CD4-positive, alpha-beta T cell treated with Interferon alpha-2 for 1 hour (primary cell): ENCODE results near the gene FANCC.
"Not testable (repeated sequence)": the region's sequence is repeated elsewhere in the genome, so short reads cannot be mapped to it uniquely, and the experiment has no call there.

ENCODE experiments used
- DNase-seq, 2 donors: peaks; one replicate each; pipeline ENCODE4 v3.0.0-alpha.2; 2020 to 2022

The FANCC gene

DNA sequence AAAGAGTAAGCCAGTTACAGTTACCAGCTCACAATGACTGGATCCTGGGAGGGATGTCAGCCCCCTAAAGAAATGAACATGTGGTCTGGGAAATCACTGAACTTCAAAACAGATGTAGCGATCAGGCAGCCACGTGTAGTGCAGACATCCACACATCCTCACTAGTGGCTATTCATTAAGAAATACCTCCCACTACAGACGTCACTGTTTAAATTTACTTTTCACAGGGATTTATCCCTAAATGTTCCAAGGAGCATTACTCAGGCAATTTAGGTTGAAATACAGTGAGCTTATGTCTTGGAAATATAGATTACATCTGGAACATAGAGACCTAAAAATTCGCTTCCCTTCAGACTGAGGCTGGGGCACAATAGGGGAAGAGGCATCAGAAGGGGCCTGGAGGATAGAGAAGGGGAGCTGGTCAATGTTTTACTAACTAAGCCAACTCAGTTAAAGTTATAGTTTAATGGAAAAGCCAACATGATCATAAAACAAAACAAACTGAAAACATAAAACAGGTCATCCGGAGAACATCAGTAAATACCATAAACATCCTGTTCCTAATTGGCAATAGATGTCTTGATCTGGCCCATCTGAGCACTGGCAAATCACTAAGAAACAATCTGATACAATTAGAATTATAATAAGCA lies 92.3 kb downstream of the FANCC start:
- no peak for DNase-seq

DNA sequence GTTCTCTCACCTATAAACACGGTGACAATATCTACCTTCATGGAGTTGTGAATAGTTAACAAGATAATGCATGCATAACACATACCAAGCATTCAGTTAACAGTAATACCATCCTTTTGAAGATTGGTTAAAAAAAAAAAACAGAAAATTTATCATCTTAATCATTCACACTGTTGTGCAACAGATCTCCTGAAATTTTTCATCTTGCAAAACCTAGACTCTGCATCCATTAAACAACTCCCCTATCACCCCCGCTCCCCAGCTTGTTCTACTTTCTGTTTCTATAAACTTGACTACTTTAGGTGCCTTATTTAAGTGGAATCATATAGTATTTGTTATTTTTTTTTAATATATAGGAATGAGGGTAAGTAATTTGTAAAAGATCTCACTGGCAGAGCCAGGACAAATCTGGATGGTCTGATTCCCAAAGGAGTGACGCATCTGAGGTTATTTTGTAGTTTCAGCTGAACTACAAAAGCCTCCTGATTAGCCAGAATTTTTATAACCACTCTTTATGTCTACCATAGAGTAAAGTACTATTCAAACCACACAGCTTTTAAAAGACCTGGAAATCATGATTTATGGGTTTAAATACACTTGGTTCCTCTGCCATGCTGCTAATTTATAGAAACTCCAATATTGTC lies 93.0 kb downstream of the FANCC start:
- DNase-seq, result no peak

DNA sequence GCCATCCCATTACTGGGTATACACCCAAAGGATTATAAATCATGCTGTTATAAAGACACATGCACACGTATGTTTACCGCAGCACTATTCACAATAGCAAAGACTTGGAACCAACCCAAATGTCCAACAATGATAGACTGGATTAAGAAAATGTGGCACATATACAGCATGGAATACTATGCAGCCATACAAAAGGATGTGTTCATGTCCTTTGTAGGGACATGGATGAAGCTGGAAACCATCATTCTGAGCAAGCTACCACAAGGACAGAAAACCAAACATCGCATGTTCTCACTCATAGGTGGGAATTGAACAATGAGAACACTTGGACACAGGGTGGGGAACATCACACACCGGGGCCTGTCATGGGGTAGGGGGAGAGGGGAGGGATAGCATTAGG lies 97.2 kb downstream of the FANCC start:
- DNase-seq, result not testable (repeated sequence)

DNA sequence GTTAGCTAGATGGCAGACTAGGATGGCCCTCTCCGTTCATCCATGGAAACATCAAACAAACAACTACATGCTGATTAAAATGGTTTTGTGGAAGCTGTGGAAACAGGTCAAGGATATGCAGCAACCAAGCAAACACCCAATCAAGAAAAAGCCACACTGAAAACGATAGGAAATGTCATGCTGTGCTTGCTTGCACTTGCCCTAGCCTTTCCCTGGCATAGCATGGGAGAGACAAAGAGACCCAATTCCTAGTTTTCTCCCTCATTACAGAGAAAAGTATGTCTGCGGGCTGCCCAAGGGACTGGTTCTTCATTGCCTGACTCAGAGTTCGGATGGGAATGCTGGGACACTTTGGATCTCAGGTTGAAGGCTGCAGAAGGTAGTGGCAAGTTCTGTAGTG lies 98.7 kb downstream of the FANCC start:
- DNase-seq, result no peak

DNA sequence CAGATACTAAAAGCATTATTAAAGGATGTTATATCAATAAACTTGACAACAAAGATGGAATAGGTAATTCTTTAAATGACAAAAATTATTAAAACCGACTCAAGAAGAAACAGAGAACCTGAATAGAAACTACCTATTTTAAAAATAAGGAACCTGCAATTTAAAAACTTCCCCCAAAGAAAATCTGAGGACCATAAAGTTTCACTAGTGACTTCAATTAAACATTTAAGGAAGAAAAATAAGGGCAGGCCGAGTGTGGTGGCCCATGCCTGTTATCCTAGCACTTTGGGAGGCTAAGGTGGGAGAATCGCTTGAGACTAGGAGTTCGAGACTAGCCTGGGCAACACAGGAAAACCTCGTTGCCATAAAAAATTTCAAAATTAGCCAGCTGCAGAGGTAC lies 99.6 kb downstream of the FANCC start:
- DNase-seq, result no peak

DNA sequence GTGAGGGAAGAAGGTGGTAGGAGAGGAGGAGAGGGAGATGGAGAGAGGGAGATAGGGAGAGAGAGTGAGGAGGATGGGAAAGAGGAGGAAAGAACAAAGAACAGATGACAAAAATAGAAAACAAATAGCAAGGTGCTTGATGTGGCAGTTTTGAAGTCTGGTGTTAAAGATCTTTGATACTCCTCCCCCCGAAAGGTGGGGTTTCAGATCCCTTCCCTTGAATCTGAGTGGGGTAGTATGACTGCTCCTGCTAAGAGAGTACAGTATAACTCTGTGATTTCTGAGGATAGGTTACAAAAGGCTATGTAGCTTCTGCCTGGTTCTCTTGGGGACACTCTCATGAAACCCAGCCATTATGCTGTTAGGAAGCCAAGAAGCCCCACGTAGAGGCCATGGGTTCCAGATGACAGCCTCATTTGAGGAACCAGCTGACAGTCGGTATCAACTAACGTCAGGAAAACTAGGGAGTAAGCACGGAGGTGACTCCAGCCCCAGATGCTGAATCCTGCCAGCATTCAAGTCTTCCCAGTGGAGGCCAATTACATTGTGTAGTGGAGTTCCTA lies 102.1 kb downstream of the FANCC start:
- DNase-seq, result no peak

DNA sequence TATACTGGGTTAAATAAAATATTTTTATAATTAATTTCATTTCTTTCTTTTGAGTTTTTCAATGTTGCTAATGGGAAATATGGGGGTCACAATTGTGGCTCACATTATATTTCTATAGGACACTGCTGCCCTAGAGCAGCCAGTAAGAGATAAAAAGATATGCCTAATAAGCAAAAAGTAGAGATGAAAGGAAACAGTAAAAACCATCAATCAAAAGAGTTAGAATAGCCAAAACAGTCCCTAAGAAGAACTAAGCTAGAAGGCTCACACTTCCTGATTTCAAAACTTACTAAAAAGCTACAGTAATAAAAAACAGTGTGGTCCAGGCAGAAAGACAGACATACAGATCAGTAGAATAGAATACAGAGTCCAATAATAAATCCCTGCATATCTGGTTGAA lies 104.4 kb downstream of the FANCC start:
- no peak for DNase-seq

DNA sequence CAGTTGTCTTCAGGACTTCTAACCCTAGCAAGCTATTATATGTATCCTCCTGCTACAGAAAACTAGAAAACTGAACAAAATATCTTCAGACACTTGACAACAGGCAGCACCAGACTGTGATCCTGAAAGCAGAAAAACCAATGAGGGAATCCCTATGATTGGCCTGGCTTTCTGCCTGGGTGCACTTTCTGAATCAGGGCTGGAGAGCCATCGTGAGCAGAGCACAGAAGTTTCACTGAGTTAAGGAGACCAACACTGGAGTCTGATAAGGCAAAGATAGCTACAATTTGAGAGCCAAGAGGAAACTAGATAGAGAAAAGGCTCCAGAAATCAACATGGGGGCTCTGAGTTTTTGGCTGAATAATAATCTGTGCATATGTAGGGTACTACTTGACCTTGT lies 106.5 kb downstream of the FANCC start:
- no peak for DNase-seq

DNA sequence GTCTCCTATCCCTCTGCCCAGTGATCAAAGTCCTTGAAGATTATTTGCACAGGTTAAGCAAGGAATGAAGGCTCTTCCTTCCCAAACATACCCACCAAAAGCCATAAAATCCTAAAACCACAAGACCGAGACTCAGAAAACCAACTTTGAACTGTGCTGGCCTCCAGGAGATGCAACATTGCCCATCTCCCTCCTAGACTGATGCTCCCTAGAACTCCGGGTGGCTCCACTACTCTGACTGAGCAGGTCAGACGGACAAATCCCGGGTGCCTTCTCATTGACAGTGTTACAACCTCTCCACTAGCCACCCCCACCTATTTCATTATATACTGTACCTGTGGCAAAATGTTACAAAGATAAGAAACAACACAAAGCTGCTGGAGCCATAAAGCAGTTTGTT lies 110.1 kb downstream of the FANCC start:
- DNase-seq, result no peak

DNA sequence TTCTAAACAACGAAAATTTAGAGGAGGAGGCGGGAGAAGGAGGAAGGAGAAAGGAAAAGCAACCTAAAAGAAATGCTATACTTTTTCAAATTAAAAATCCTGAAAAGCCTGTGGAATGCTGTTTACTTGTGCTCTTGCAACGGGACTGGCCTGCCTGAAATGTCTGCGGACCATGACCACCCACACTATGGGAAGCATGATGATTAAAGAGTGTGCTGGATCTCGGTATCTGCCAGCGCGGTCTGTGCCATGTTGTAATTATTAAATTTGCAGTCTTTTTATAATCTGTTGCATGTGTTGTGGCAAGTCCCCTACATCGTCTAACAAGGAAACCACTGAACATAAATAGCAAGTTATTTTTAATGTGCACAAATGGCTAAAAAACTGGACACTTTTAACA lies 111.4 kb downstream of the FANCC start:
- DNase-seq, result no peak

DNA sequence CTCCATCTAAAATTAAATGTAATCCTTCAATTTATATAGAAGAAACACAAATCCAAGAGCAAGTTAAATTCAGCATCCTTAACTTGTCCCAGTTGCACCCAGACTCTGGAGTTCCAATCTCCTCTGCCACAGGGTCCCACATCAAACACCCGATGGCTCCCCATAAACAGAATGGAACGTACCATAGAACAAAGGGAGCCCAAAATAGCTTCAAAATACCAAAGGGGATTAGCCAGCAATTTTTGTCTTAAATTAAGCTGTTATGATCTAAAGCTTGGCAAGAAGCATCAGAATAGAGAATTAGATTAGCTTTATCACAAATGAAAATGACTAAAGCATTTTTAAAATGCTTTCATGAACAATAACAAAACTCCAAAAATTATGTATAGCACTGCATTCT lies 112.8 kb downstream of the FANCC start:
- no peak for DNase-seq

DNA sequence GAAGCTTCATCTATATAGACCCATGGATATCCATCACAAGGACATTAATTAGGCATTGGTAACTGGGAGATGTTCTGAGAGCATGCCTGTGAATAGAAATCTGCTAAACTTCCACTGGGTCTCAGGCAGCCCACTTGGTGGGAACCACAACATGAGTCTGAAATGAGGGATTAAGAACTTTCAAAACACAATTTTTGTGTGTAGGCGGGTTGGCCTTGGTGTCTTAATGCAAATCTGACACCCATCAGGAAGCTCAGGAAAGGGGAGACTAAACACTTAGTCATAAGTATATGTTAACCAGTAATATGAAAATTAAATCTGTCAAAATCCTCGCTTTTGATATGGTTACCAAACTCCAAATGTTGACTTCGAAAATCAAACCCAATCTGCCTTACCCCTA lies 113.2 kb downstream of the FANCC start:
- no peak for DNase-seq

DNA sequence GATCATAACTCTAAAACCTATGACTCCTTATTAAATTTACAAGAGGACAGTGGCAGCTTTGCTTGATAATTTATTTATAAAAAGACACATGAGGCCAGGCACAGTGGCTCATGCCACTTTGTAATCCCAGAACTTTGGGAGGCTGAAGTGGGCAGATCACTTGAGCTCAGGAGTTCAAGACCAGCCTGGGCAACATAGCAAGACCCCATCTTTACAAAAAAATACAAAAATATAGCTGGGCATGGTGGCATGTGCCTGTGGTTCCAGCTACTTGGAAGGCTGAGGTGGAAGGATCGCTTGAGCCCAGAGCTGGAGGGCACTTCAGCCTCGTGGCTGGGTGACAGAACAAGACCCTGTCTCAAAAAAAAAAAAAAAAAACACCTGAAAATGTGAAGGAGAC lies 114.5 kb downstream of the FANCC start:
- DNase-seq, result not testable (repeated sequence)

DNA sequence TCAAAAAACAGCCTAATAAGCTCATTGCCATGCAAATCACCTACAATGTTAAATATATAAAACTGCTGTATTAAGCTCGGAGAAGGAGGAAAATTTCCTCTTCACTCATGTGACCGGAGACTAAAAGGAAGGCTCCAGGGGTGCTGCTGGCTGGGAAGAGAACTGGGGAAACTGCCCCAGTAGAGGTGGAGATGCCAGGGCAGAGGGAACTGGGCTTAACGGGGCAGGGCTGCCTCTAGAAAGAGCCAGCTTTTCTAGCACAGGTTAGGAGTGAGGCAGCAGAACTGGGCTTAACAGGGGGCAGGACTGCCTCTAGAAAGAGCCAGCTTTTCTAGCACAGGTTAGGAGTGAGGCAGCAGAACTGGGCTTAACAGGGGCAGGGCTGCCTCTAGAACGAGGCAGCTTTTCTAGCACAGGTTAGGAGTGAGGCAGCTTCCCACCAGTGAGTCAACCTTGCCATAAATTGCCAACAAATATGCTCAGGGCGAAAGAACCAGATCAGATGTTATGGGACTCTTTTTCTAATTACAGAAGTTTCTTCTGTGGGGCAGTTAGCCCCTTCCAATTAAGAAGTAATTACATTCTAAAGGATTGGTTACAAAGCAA lies 115.3 kb downstream of the FANCC start:
- no peak for DNase-seq

DNA sequence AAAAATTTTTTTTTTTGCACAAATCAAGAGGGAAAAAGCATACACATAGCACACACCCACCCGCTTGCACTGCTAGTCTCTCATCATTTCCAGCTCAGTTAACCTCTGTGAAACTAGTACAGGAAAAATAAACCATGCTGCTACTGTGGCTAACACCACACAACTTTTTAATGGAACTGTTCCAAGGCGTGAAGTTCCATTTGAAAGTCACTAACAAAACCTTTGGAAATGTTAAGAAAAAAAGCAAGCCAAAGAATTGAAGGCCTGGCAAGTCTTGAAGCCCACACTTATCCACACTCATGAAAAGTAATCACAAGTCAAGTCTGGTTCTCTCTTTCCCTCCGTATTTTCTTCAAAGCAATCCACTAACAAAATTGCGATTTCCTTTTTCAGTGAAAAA lies 116.3 kb downstream of the FANCC start:
- DNase-seq, result no peak

DNA sequence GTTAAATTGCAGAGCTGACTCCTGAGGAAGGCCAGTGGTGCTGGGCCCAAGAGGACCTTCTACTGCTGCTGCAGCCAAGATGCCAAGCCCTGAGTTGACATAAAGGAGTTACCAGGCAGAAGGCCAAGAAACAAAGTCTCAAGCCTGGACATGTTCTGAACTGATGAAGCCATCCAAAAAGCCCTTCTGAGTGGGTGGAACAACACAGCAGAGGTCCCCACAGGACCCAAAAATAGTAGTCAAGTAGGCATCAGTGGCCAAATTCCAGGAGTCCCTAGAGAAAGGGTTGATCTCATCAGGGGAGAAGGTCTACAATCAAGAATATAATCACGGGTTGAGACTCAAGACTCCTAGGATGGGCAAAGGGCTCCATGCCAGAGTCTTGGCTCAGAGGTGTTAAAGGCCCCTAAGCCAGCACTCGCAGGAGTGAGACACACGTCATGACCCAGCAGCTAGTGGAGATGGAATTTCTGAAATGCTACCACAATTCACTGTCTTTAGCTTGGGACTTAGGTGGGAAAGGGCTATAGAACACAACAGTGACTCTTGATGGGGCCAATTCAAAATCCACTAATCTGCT lies 119.7 kb downstream of the FANCC start:
- DNase-seq, result no peak

DNA sequence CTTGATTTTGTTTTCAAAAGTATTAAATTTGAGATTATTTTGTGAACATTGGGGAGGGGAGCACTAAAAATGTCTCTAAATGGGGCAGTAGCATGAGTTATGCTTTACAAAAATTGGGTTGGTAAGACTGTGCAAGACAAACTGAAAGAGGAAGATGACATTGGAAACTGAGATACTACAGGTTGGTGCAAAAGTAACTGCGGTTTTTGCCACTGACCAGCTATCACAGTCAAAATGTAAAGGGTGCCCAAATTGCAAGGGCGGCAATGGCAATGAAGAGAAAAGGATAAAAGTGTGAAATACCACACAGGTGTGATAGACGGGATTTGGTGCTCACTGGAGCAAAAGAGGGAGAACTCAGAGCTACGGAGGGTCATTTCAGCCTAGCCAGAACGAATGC lies 124.0 kb downstream of the FANCC start:
- no peak for DNase-seq

DNA sequence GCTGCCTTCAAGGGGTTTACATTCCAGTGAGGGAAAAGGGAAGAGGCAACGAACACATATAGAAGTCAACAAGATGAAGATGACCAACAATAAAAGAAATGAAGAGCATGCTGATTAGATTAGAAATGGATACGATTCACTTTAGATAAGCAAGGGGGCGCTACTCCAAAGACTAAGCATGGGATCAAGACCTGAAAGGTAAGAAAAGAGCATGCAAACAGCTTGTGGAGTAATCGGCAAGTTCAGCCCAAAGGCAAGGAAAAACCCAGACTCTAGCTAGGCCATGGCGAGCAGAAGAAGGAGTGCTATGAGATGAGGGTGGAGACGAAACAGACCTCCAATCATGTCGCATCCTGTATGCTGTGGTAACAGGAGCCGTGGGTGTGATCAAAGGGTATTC lies 124.4 kb downstream of the FANCC start:
- DNase-seq, result no peak

DNA sequence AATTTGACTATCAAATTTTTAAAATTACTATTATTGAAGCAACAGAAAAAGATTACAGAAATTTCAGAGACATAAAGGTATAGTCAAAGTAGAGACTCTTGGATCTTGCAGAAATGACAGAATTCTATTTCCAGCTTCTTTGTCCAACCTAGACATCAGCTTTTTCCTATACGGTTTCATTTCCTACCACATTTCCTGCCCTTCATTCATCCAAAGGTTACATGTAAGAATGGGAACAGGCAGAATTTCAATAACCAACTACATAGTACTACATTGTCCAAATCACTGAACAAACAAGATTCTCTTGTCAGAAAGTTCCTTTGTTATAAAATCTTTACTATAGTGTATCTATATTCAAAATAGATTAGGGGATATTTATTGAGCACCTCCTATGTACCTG lies 124.9 kb downstream of the FANCC start:
- DNase-seq, result no peak

DNA sequence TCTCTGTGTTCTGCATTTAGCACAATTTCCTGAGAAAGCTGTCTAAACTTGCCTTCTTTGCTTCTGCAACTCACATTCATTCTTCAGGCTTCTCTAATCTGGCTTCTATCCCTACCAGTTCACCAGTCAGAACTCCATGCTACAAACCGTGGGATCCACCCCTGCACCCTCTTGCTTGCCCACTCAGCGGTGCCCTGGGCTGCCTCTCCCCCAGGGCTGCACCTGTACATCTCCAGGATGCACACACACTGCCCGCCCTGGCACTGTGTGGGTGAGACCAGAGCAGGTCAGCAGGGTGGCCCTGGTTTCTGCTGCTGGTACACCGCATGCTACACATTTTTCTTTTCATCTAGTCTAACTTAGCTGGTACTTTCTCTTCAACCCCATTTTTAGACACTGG lies 127.1 kb downstream of the FANCC start:
- DNase-seq, result no peak

DNA sequence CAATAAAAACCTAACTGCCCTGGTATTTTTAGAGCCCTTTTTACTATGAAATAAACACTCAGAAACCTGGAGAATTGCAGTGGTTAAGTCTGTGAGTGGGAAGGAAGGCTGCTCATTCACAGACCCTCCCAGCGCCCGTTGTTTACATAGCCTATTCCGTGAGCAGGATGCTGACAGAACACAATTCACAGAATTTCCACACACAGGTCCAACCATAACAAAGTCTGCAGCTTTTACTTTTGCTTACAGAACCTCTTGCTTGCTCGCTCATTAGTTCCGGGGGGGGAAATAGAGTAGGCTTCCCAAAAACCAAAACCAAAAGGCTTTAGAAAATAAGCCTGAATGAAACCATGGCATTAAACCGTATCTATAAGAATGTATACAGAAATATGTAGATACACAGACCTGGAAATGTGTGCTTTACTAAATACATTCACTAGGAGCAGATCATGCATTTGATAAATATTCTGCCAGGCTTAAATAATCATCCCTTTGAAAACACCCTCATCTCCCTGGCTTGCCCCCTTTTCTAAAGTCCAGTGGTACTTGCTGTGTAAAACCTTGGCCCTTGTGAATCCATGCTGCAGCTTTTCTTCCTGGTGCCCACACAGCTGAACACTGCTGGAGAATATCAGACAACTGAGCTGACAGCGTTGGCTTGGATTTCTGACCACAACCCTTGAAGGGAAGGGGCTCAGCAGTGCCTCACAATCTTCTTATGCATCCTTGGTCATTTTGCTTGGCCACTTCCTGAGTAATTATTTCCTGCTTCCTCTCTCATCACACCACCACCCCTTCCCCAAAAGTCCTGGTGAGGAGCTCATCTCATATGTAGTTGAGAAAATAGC lies 128.0 kb downstream of the FANCC start:
- DNase-seq, result peak in 1 of 2 donors; percentile 40

DNA sequence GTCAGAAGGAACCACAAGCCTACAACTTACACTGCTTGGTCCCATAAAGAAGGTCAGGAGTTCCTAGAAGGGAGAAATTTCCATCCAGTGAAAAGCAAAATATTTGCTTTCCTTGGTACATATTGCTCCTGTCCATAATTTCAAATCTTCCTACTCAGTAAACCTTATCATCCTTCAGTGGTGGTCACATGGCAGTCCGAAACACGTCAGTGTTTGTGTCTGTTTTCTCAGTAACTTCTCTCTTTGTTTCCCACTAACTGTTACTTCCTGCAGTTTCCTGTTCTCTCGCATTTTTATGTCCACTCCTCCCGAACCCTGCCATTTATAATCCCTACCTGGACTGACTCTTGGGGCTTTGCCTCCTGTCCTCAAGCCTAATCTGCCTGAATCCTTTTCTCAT lies 129.1 kb downstream of the FANCC start:
- DNase-seq, result no peak

DNA sequence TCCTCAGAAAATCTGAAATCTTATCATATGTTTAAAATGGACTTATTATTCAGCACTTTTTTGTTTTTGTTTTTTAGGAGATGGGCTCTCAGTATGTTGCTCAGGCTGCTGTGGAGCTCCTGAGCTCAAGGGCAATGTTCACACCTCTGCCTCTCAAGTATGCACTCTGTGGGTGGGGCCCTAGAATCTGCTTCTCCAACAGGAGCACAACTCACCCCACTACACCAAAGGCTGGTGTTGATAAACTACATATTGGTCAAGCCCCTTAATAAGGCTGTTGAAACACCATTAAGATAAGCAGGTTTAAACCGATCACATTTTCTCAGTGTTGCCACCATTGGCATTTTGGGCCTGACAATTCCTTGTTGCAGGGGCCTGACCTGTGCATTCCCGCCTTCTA lies 131.6 kb downstream of the FANCC start:
- no peak for DNase-seq
